Epithelial cell of esophagus (primary cell): Measurements from ENCODE around the gene CDH4.

Experiments
- DNase-seq: peaks from one replicate; pipeline ENCODE4 v3.0.0; 2010; ENCODE audit warnings: low read depth
- H3K4me3 ChIP-seq: 2 replicates; pipeline ENCODE4 v1.5.1; 2011; ENCODE audit warnings: mild to moderate bottlenecking, low read length, control low read depth
- TF ChIP-seq, protein P1 (sequence below): IDR thresholded peaks from 2 replicates; pipeline ENCODE4 v1.5.1; 2011; ENCODE audit warnings: low read depth, mild to moderate bottlenecking, low read length, control low read depth, inconsistent platforms; ENCODE audit not compliant: insufficient read depth; ENCODE audit errors: missing control alignments

The CDH4 gene

DNA sequence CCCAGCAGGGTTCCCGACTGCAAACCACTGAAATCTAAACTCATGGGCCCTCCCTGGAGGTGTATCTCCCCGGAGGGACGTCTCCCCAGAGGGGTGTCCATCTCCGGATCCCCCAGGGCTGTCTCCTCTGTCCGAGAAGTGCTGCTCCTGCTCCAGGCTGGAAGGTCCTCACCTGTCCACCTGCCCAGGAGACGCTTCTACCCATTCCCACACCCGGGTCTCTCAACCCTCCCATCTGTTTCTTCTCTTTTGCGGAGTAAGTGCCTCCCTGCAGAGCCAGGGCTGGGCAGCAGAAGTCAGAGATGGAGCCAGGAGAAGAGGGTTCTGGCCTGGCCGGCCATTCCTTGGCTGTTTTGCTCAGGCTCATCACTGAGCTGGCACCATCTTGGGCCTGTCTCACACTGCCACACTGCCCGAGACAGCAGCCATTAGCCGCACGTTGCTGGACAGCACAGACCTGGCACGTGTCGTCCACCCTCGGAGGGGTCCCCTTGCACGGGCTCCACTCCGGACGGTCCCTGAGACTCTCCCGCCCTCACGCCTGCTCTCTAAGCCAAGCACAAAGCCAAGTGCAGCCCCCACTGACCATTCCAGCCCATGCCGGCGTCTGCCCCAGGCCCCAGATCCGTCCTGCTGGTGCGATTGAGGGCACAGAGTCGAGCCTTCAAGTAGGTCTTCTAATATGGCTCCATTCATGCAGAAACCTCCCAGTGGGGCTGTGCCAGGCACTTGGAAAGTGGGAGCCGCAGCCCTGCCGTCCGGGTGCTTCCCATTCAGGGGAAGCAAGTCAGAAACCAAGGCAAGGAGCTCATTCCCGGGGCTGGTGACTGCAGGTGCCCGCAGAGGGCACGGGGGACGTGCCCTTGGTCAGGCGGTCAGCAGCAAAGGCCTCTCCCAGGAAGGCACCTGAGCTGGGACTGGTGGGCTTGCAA is 445.9 kb downstream of the CDH4 start:
- H3K4me3 ChIP-seq: no peak overlapping the region
- no peak for DNase-seq
- TF ChIP-seq, protein P1, sequence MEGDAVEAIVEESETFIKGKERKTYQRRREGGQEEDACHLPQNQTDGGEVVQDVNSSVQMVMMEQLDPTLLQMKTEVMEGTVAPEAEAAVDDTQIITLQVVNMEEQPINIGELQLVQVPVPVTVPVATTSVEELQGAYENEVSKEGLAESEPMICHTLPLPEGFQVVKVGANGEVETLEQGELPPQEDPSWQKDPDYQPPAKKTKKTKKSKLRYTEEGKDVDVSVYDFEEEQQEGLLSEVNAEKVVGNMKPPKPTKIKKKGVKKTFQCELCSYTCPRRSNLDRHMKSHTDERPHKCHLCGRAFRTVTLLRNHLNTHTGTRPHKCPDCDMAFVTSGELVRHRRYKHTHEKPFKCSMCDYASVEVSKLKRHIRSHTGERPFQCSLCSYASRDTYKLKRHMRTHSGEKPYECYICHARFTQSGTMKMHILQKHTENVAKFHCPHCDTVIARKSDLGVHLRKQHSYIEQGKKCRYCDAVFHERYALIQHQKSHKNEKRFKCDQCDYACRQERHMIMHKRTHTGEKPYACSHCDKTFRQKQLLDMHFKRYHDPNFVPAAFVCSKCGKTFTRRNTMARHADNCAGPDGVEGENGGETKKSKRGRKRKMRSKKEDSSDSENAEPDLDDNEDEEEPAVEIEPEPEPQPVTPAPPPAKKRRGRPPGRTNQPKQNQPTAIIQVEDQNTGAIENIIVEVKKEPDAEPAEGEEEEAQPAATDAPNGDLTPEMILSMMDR: no peak

DNA sequence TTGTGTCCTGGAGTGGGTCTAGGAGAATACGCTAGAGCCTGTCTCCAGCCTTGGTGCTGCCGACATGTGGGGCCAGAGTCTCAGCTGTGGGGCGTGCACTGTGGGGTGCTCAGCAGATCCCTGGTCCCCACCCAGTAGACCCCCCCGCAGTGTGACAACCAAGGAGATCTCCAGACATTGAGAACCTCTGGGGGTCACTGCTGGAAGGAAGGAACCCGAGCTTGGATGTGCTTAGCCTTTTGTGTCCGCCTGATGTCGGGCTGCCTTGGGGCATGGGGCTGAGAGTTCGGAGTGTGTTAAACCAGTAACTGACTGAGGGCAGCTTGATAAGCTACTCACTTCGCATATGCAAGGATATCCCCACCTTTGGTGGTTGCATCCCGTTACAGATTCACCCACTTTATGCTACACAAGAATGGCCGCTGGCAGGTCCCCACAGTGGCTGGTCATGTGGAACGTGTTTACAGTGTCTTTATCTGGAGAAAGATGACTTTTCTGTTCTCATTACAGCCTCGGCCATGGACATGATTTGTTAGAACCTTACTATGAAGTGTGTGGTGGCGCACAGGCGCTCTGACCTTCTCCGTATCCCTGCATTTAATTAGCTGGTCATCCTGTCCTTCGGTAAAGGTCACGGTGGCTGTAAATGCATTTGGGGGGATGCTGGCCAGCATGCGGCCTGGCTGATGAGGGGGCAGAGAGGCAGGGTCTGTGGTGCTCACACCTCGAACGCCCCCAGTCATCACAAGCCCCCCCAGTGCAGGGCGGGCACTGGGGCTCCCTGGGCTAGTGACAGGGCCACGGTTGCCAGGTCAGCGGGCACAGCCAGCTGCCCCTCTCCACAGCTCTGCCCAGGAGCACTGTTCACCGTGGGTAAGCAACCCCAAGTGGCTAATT is 446.8 kb downstream of the CDH4 start:
- no peak for DNase-seq
- TF ChIP-seq, protein P1: no peak
- H3K4me3 ChIP-seq: no peak overlapping the region

DNA sequence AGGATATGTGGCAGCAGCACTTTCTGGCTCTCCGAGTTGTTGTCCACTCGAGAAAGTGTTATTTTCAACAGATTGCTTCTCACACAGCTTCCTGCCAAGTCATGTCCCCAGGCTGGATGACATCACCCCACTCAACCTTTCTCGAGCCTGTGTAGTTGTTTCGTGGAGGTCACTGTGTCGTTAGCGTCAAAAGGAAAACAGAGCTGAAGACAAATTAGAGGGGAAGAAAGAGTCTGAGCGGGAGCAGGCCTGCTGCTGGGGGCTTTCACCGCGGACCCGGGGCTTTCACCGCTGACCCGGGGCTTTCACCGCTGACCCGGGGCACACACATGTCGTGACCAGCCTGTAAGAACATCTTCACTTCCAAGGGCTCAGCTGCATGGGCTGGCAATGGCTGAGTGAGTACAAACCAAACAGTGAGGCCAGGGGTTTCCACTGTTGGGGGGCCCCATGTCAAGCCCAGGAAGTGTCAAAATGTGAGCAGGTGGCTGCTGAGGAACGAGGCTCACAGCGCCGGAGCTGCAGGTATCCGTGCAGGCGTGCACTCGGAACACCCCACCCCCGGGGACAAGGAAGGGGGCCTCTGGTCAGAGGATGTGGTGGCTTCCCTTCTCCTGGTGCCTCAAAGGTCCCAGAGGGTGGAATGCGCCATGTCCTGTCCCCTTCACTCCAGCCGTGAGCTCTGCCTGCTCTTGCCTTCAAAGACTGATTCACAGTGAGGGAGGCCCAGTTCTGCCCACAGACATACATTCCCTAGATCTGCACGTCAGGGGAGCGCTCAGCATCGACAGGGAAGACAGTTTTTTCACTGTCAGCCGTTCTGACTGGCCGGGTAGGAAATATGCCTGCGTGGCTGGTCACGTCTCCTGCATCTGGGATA is 447.7 kb downstream of the CDH4 start:
- TF ChIP-seq, protein P1: no peak
- no peak for DNase-seq

DNA sequence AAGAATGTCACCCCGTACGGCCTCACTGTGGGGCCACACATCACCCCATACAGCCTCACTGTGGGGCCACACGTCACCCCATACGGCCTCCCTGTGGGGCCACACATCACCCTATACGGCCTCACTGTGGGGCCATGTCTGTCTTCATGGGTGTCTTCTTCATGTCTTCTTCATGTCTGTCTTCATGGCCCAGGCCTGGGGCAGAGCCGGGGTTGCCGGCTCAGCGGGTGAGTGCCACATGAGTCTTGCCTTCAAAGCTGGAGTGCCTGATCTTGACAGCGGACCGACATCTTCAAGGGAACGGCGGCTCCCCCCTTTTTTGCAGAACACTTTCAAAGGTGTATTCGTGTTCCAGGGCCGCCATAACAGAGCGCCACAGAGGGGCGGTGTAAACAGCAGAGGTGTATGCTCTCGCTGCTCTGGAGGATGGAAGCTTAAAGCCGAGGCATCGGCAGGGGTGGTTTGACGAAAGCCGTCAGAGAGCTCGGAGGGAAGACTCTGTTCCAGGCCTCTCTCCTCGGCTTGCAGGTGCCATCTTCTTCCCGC is 448.6 kb downstream of the CDH4 start:
- no peak for DNase-seq
- no peak overlapping the region for H3K4me3 ChIP-seq
- TF ChIP-seq, protein P1: no peak

More for the DNA sequence above, 447.7 kb downstream of the CDH4 start:
- H3K4me3 ChIP-seq: no peak overlapping the region

DNA sequence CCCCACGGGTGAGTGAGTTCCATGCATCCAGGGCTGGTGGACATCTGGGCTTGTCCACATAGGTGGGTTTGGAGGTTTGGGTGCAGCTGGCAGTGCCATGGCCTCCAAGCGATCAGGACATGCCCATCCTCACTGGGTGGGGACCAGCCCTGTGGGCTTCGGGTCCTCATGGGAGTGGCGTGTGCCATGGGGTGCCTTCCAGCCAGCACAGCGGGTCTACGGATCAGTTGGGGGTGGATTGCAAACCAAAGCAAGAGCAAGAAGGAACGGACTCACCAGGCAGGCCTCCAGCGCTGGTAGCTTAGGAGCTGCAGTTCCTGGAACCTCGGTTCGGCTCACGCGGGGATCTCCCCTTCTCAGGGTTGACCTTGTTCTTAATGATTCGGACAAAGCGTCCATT is 449.3 kb downstream of the CDH4 start:
- H3K4me3 ChIP-seq: no peak overlapping the region
- DNase-seq: no peak
- TF ChIP-seq, protein P1: no peak

DNA sequence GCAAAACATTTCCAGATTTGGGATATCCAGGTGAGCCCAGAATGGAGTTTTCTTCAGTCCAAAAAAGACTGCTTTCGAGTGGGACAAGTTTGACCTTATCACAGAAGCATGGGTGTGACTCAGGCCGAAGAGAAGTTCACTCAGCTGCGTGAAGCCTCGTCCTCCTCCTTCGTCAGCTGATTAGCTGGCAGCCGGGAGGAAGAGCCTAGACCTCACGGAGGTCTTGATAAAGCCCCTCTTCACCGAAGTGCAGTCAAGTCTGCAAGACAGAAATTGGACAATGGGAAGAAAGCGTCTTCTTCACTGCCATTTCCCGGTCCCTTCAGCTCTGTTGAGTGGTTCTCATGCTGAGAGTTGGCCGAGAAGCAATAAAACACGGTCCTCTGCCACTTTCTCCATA is 449.7 kb downstream of the CDH4 start:
- TF ChIP-seq, protein P1: no peak
- no peak overlapping the region for H3K4me3 ChIP-seq
- no peak for DNase-seq
